Neural progenitor cell (in vitro differentiated cells): ENCODE data around the gene DPH1.

Experiments
- CTCF ChIP-seq: fragments of 200-600 bp; sonication (generic); IDR thresholded peaks from 2 replicates; pipeline ENCODE4 v1.5.1; 2017; ENCODE audit warnings: antibody characterized with exemption, mild to moderate bottlenecking
- EZH2 ChIP-seq: fragments of 200-600 bp; sonication (generic); IDR thresholded peaks from 2 replicates; pipeline ENCODE4 v1.6.1; 2017; ENCODE audit warnings: antibody characterized with exemption, mild to moderate bottlenecking, moderate library complexity
- EZH2phosphoT487 ChIP-seq: fragments of 200-600 bp; sonication (generic); IDR thresholded peaks from 2 replicates; pipeline ENCODE4 v1.6.1; 2017; ENCODE audit warnings: antibody characterized with exemption

GRCh38 chr17:2062571-2063183, 32.7 kb downstream of the DPH1 start:
- TF ChIP-seq EZH2: no peak
- no peak for TF ChIP-seq CTCF
- no peak for TF ChIP-seq EZH2phosphoT487
